CD14-positive monocyte (primary cell): Measurements from ENCODE around the gene GREM1. TPM values are rescaled to one million over a fixed set of nuclear protein-coding genes. Genes with fewer than 3 reads are reported as not detected.

ENCODE experiments used
- DNase-seq, 3 donors: peaks; one replicate each; pipeline ENCODE4 v3.0.0-alpha.2; 2011 to 2022
- H2AFZ ChIP-seq: 2 replicates; pipeline ENCODE4 v1.6.0; 2012; ENCODE audit warnings: mild to moderate bottlenecking, low read depth, low read length, inconsistent platforms; ENCODE audit not compliant: insufficient read depth, poor library complexity, severe bottlenecking
- H3K27ac ChIP-seq, 2 donors: 1 replicate in 1 of 2; 2 replicates in 1 of 2; pipeline ENCODE4 v1.5.1; 2012 to 2013; ENCODE audit warnings: low read length in 2 of 2, control low read depth in 1 of 2, inconsistent platforms in 1 of 2, low read depth in 1 of 2, mild to moderate bottlenecking in 1 of 2
- H3K27me3 ChIP-seq, 2 donors: one replicate each; pipeline versions ENCODE4 v1.6.0 to v1.6.1; 2011 to 2013; ENCODE audit warnings: low read length in 2 of 2; ENCODE audit not compliant: control insufficient read depth in 2 of 2, insufficient read depth in 2 of 2
- H3K36me3 ChIP-seq, 2 donors: replicated peaks in 1 of 2; 1 replicate in 1 of 2; 2 replicates in 1 of 2; pipeline versions ENCODE4 v1.5.1 to v1.6.1; 2012 to 2013; ENCODE audit warnings: low read length in 2 of 2, control low read depth in 1 of 2, inconsistent platforms in 1 of 2, mild to moderate bottlenecking in 1 of 2; ENCODE audit not compliant: insufficient read depth in 2 of 2, control insufficient read depth in 1 of 2
- H3K4me1 ChIP-seq, 2 donors: 1 replicate in 1 of 2; 2 replicates in 1 of 2; pipeline versions ENCODE4 v1.5.1 to v1.6.1; 2012 to 2013; ENCODE audit warnings: low read length in 2 of 2, control low read depth in 1 of 2, inconsistent platforms in 1 of 2, mild to moderate bottlenecking in 1 of 2, moderate library complexity in 1 of 2; ENCODE audit not compliant: insufficient read depth in 2 of 2, control insufficient read depth in 1 of 2
- H3K4me2 ChIP-seq: replicated peaks from 2 replicates; pipeline ENCODE3; 2012; ENCODE audit warnings: low read length, moderate library complexity, mild to moderate bottlenecking; ENCODE audit not compliant: poor library complexity, severe bottlenecking; ENCODE audit errors: extremely low read depth
- H3K4me3 ChIP-seq, 3 experiments: fragments of 200-600 bp in 1 of 3; sonication (generic) in 1 of 3; replicated peaks in 1 of 3; 1 replicate in 2 of 3; 2 replicates in 1 of 3; pipeline ENCODE4 v1.5.1; 2011 to 2013; ENCODE audit warnings: low read length in 3 of 3, mild to moderate bottlenecking in 3 of 3, control low read depth in 2 of 3, low read depth in 2 of 3, inconsistent platforms in 1 of 3, moderate library complexity in 1 of 3
- H3K79me2 ChIP-seq: 2 replicates; pipeline ENCODE4 v1.6.0; 2012; ENCODE audit warnings: mild to moderate bottlenecking, control low read depth, inconsistent platforms, low read length, moderate library complexity; ENCODE audit not compliant: insufficient read depth
- H3K9ac ChIP-seq: 2 replicates; pipeline ENCODE4 v1.6.0; 2017; ENCODE audit warnings: low read length, mild to moderate bottlenecking; ENCODE audit not compliant: insufficient read depth, poor library complexity, severe bottlenecking
- H3K9me3 ChIP-seq, 2 donors: replicated peaks in 1 of 2; 1 replicate in 1 of 2; 2 replicates in 1 of 2; pipeline versions ENCODE4 v1.5.1 to v1.6.1; 2012 to 2013; ENCODE audit warnings: low read length in 2 of 2, control low read depth in 1 of 2; ENCODE audit not compliant: control insufficient read depth in 1 of 2, insufficient read depth in 1 of 2
- H4K20me1 ChIP-seq: 2 replicates; pipeline ENCODE4 v1.6.0; 2012; ENCODE audit warnings: mild to moderate bottlenecking, low read length, control low read depth, moderate library complexity; ENCODE audit not compliant: insufficient read depth
- H3K27ac Mint-ChIP-seq, 7 donors: one replicate each; pipeline ENCODE4 v1.8.0; 2020; ENCODE audit warnings: mild to moderate bottlenecking in 7 of 7, mixed read lengths in 7 of 7, moderate library complexity in 6 of 7, inconsistent platforms in 2 of 7
- H3K27me3 Mint-ChIP-seq, 3 donors: one replicate each; pipeline ENCODE4 v1.8.0; 2021 to 2022; ENCODE audit warnings: low read depth in 3 of 3, mild to moderate bottlenecking in 3 of 3, mixed read lengths in 3 of 3, moderate library complexity in 3 of 3, inconsistent platforms in 1 of 3
- H3K36me3 Mint-ChIP-seq, 2 donors: one replicate each; pipeline ENCODE4 v1.8.0; 2020; ENCODE audit warnings: mixed read lengths in 2 of 2, inconsistent platforms in 1 of 2, mild to moderate bottlenecking in 1 of 2
- H3K4me1 Mint-ChIP-seq: one replicate; pipeline ENCODE4 v1.8.0; 2020; ENCODE audit warnings: mild to moderate bottlenecking, mixed read lengths
- H3K4me3 Mint-ChIP-seq, 2 donors: one replicate each; pipeline ENCODE4 v1.8.0; 2020; ENCODE audit warnings: mild to moderate bottlenecking in 2 of 2, mixed read lengths in 2 of 2, moderate library complexity in 1 of 2
- H3K9me3 Mint-ChIP-seq, 7 donors: one replicate each; pipeline ENCODE4 v1.8.0; 2020 to 2022; ENCODE audit warnings: mixed read lengths in 7 of 7, mild to moderate bottlenecking in 6 of 7, moderate library complexity in 6 of 7, inconsistent platforms in 2 of 7
- WGBS: methylation state at CpG from one replicate; pipeline ENCODE4 v1.1.5; 2013; ENCODE audit warnings: missing lambda C conversion rate; ENCODE audit not compliant: insufficient coverage; 5-methylcytosine and 5-hydroxymethylcytosine counted together
- intact Hi-C, 2 donors: fragments of 100-400 bp; cut with micrococcal nuclease; formaldehyde crosslinking; loops; one replicate each; pipeline versions ENCODE4 v1.15.0 to v1.15.1; 2023
- polyA plus RNA-seq, 3 donors: library from polyadenylated mRNA; depleted of rRNA in 1 of 3; unstranded in 2 of 3; stranded (reverse) in 1 of 3; fragments of 300-500 nt in 2 of 3; fragments of >200 nt in 1 of 3; fragmentation: Illumina TruSeq in 2 of 3; gene quantifications; 1 replicate in 2 of 3; 2 replicates in 1 of 3; pipeline ENCODE4 v1.2.3, GENCODE V29; 2012 to 2021
- TF ChIP-seq, protein P1 (sequence below): fragments of 200-600 bp; IDR thresholded peaks from one replicate; pipeline ENCODE4 v1.8.0; 2022; ENCODE audit warnings: antibody characterized with exemption, mild to moderate bottlenecking

GREM1 gene
- polyA plus RNA-seq, 3 donors: not detected

DNA sequence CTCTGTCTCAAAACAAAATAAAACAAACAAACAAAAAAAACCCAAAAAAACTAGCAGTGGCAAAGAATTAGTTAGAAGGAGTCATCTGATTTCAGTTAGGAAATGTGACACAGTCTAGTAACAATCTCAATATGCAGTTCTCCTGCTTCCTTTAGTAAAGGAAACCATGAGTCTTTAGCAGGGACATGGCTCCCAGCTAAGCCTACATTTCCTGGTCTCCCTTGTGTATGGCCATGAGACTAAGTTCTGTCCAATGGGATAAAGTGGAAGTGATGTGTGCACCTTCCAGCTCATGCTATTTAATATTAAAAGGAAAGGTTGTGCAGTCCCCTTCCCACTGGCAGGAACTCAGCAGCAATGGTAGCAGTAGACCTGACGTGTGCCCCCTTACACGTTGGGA, 74.6 kb downstream of the GREM1 start:
- H3K9me3 ChIP-seq: no peaks in the 10 kb centered on the region
- H3K4me1 Mint-ChIP-seq: no peaks in the 10 kb centered on the region
- no peak overlapping the region for H3K4me3 ChIP-seq
- peaks cover 1 to 8% (median 2%) of the 10 kb centered on the region in 3 donors for H3K27me3 Mint-ChIP-seq
- H4K20me1 ChIP-seq: no peaks in the 10 kb centered on the region
- no peak overlapping the region for H3K4me2 ChIP-seq
- intact Hi-C loops: no loop called here
- H3K79me2 ChIP-seq: no peaks in the 10 kb centered on the region
- H3K9me3 Mint-ChIP-seq: peaks cover 0 to 3% (median 0%) of the 10 kb centered on the region in 7 donors
- no peak overlapping the region for H2AFZ ChIP-seq
- TF ChIP-seq, protein P1, sequence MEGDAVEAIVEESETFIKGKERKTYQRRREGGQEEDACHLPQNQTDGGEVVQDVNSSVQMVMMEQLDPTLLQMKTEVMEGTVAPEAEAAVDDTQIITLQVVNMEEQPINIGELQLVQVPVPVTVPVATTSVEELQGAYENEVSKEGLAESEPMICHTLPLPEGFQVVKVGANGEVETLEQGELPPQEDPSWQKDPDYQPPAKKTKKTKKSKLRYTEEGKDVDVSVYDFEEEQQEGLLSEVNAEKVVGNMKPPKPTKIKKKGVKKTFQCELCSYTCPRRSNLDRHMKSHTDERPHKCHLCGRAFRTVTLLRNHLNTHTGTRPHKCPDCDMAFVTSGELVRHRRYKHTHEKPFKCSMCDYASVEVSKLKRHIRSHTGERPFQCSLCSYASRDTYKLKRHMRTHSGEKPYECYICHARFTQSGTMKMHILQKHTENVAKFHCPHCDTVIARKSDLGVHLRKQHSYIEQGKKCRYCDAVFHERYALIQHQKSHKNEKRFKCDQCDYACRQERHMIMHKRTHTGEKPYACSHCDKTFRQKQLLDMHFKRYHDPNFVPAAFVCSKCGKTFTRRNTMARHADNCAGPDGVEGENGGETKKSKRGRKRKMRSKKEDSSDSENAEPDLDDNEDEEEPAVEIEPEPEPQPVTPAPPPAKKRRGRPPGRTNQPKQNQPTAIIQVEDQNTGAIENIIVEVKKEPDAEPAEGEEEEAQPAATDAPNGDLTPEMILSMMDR: no peak
- peaks cover 0 to under 1% of the 10 kb centered on the region in 2 donors for H3K36me3 Mint-ChIP-seq
- H3K27me3 ChIP-seq: no peaks in the 10 kb centered on the region
- H3K4me3 Mint-ChIP-seq: no peak overlapping the region
- DNase-seq: no peak
- no peak overlapping the region for H3K9ac ChIP-seq
- H3K27ac ChIP-seq: no peak overlapping the region
- peaks cover 0 to 4% of the 10 kb centered on the region in 2 donors for H3K36me3 ChIP-seq
- 40% methylated on average over 2 of the region's 2 CpGs for WGBS
- no peaks in the 10 kb centered on the region for H3K4me1 ChIP-seq
- no peak overlapping the region for H3K27ac Mint-ChIP-seq

Other genes with a start within 250 kb of the GREM1 start
- 1 to 10 TPM in 1 of 3 donors, under 1 TPM in 2; 0.04 to 8.3 (median 0.66) TPM for gene GOLGA8N, start 124.5 kb upstream of the GREM1 start, polyA plus RNA-seq
- 1 to 10 TPM in 2 of 3 donors, under 1 TPM in 1; 0.91 to 1.6 (median 1.4) TPM for gene ARHGAP11A, start 102.5 kb upstream of the GREM1 start, polyA plus RNA-seq
- gene SCG5, start 76.3 kb upstream of the GREM1 start, polyA plus RNA-seq: not detected